ENCODE results near the gene HOXA4.

DNA sequence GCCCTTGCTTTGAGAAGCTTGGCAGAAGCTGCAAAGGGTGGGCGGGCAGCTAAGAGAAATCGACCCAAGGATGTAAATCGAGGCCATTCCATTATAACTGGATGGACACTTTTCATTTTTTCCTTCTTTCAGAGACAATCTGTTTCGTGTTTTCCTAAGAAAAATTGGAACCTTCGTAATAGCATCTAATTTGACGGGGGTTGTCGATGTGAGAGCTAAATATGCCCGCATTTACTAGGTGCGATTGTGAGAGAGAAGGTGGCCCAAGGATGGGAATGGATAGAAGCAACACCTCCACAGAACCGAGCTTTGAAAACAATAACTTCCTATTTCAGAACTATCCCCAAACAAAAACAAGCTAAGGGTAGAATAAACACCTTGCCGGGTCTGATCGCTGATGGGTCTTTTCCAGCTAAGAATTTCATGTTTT, 848 bp upstream of the HOXA4 start:
- TF ChIP-seq, protein P1, sequence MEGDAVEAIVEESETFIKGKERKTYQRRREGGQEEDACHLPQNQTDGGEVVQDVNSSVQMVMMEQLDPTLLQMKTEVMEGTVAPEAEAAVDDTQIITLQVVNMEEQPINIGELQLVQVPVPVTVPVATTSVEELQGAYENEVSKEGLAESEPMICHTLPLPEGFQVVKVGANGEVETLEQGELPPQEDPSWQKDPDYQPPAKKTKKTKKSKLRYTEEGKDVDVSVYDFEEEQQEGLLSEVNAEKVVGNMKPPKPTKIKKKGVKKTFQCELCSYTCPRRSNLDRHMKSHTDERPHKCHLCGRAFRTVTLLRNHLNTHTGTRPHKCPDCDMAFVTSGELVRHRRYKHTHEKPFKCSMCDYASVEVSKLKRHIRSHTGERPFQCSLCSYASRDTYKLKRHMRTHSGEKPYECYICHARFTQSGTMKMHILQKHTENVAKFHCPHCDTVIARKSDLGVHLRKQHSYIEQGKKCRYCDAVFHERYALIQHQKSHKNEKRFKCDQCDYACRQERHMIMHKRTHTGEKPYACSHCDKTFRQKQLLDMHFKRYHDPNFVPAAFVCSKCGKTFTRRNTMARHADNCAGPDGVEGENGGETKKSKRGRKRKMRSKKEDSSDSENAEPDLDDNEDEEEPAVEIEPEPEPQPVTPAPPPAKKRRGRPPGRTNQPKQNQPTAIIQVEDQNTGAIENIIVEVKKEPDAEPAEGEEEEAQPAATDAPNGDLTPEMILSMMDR (IDR thresholded peaks at IDR 0.05): no peak
- TF ChIP-seq POLR2A (IDR thresholded peaks at IDR 0.05) (no peak), EP300 (IDR thresholded peaks at IDR 0.05) (no peak)
